A549 (cell line): ENCODE data around the gene SH3BP2.

Experiments used
- CBX2 ChIP-seq: fragments of 200-600 bp; sonication (generic); IDR thresholded peaks from 2 replicates; pipeline ENCODE4 v1.6.1; 2016; ENCODE audit warnings: low read depth, mild to moderate bottlenecking, borderline replicate concordance
- FOXS1 ChIP-seq: fragments of 250-450 bp; sonication (Bioruptor Pico); IDR thresholded peaks from 2 replicates; pipeline ENCODE4 v1.5.0; 2020; ENCODE audit warnings: mild to moderate bottlenecking, moderate library complexity
- HDAC2 ChIP-seq: fragments of 200-600 bp; sonication (generic); IDR thresholded peaks from 2 replicates; pipeline ENCODE4 v1.6.1; 2016
- MAZ ChIP-seq: fragments of 150-350 bp; IDR thresholded peaks from 2 replicates; pipeline ENCODE4 v1.6.1; 2014; ENCODE audit warnings: antibody characterized with exemption, low read depth, low read length, borderline replicate concordance
- MYC ChIP-seq: IDR thresholded peaks from 2 replicates; pipeline ENCODE4 v1.6.1; 2012; ENCODE audit warnings: mild to moderate bottlenecking, inconsistent platforms, low read length, improper control_type of control experiment, borderline replicate concordance
- POLR2A ChIP-seq: IDR thresholded peaks from 2 replicates; pipeline ENCODE4 v1.6.1; 2012; ENCODE audit warnings: mild to moderate bottlenecking, low read length
- SREBF2 ChIP-seq: fragments of 450-650 bp; IDR thresholded peaks from 2 replicates; pipeline ENCODE4 v1.6.1; 2014; ENCODE audit warnings: mild to moderate bottlenecking, moderate library complexity
- TP53 ChIP-seq: fragments of 250-450 bp; sonication (Bioruptor Pico); IDR thresholded peaks from 2 replicates; pipeline ENCODE4 v1.5.0; 2021; ENCODE audit warnings: mild to moderate bottlenecking, moderate library complexity
- ZSCAN20 ChIP-seq: fragments of 250-450 bp; sonication (Bioruptor Pico); IDR thresholded peaks from 2 replicates; pipeline ENCODE4 v1.8.0; 2022; ENCODE audit warnings: mild to moderate bottlenecking, moderate library complexity
- TF ChIP-seq, protein P1 (sequence below): fragments of >200 bp; sonication (Bioruptor Twin); formaldehyde crosslinking; IDR thresholded peaks from 3 replicates; pipeline ENCODE4 v1.5.1; 2016

GRCh38 chr4:2768124-2768523, 24.8 kb upstream of the SH3BP2 start:
- TF ChIP-seq SREBF2 (no peak), ZSCAN20 (CRISPR knock-in tag) (no peak), POLR2A (no peak), HDAC2 (no peak), MAZ (no peak), FOXS1 (CRISPR knock-in tag) (no peak), CBX2 (no peak), TP53 (CRISPR knock-in tag) (no peak), MYC (no peak)
- TF ChIP-seq, protein P1, sequence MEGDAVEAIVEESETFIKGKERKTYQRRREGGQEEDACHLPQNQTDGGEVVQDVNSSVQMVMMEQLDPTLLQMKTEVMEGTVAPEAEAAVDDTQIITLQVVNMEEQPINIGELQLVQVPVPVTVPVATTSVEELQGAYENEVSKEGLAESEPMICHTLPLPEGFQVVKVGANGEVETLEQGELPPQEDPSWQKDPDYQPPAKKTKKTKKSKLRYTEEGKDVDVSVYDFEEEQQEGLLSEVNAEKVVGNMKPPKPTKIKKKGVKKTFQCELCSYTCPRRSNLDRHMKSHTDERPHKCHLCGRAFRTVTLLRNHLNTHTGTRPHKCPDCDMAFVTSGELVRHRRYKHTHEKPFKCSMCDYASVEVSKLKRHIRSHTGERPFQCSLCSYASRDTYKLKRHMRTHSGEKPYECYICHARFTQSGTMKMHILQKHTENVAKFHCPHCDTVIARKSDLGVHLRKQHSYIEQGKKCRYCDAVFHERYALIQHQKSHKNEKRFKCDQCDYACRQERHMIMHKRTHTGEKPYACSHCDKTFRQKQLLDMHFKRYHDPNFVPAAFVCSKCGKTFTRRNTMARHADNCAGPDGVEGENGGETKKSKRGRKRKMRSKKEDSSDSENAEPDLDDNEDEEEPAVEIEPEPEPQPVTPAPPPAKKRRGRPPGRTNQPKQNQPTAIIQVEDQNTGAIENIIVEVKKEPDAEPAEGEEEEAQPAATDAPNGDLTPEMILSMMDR, result no peak
